ENCODE measurements around the gene PSMD13. TPM values are rescaled to one million over a fixed set of nuclear protein-coding genes. Genes with fewer than 3 reads are reported as not detected.

Gene PSMD13
- total RNA-seq, 4 donors from 2014 or later: 64.7 to 111 (median 77.7) TPM

- WGBS, 2 donors: 54 to 55% methylated on average over 21 of the region's 21 CpGs
- Histone ChIP-seq H3K27me3 (no peaks in the 10 kb centered on the region), H3K36me3 (no peaks in the 10 kb centered on the region), H3K4me1 (no peaks in the 10 kb centered on the region), H3K4me3 (replicated peaks in 1 of 3) (no peak overlapping the region), H3K27ac (no peak overlapping the region), H3K9me3 (no peaks in the 10 kb centered on the region)
- no peak for DNase-seq
- intact Hi-C loops (cut with DNase I): no loop called here
- TF ChIP-seq, protein P1, sequence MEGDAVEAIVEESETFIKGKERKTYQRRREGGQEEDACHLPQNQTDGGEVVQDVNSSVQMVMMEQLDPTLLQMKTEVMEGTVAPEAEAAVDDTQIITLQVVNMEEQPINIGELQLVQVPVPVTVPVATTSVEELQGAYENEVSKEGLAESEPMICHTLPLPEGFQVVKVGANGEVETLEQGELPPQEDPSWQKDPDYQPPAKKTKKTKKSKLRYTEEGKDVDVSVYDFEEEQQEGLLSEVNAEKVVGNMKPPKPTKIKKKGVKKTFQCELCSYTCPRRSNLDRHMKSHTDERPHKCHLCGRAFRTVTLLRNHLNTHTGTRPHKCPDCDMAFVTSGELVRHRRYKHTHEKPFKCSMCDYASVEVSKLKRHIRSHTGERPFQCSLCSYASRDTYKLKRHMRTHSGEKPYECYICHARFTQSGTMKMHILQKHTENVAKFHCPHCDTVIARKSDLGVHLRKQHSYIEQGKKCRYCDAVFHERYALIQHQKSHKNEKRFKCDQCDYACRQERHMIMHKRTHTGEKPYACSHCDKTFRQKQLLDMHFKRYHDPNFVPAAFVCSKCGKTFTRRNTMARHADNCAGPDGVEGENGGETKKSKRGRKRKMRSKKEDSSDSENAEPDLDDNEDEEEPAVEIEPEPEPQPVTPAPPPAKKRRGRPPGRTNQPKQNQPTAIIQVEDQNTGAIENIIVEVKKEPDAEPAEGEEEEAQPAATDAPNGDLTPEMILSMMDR (IDR thresholded peaks at IDR 0.05): no peak
- no peak for TF ChIP-seq POLR2A (IDR thresholded peaks at IDR 0.05)
Measured at GRCh38 chr11:269146-269890, 32.5 kb downstream of the PSMD13 start.

- TF ChIP-seq, protein P1 (IDR thresholded peaks at IDR 0.05): no peak
- TF ChIP-seq POLR2A (IDR thresholded peaks at IDR 0.05): no peak
Measured at GRCh38 chr11:270451-271318, 33.9 kb downstream of the PSMD13 start.

DNA sequence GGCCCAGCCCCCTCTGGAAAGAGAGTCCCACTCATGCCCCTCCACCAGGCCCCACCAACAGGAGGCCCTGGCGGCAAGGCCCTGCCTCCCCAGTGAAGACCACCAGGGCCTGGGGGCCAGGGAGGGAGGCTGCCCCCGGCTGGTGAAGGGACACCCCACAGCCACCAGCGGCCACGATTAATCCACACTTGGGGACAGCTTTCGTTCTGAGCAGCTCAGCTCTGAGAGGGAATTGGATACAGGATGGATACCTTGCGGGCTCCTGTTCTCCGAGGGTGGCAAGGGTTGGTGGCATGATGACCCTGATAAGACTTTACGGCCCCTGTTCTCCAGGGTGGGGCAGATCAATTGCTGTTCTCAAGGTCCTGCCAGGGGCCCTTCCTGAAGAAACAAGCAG lies 34.5 kb downstream of the PSMD13 start:
- intact Hi-C loops (cut with DNase I): no loop called here

More at GRCh38 chr11:270451-271318, 33.9 kb downstream of the PSMD13 start:
- Histone ChIP-seq H3K4me1 (no peaks in the 10 kb centered on the region), H3K9me3 (no peaks in the 10 kb centered on the region), H3K27me3 (no peaks in the 10 kb centered on the region), H3K36me3 (no peaks in the 10 kb centered on the region), H3K27ac (no peak overlapping the region), H3K4me3 (replicated peaks in 1 of 3) (no peak overlapping the region)
- no peak for DNase-seq
- intact Hi-C loops (cut with DNase I): no loop called here
- WGBS, 2 donors: 79 to 81% methylated on average over 11 to 17 of the region's 18 CpGs

GRCh38 chr11:272195-272930 lies 35.6 kb downstream of the PSMD13 start:
- Histone ChIP-seq H3K4me1 (no peaks in the 10 kb centered on the region), H3K4me3 (replicated peaks in 1 of 3) (no peak overlapping the region), H3K9me3 (no peaks in the 10 kb centered on the region), H3K36me3 (no peaks in the 10 kb centered on the region), H3K27ac (no peak overlapping the region), H3K27me3 (no peaks in the 10 kb centered on the region)
- 84 to 86% methylated on average over 13 to 22 of the region's 22 CpGs for WGBS, 2 donors
- TF ChIP-seq, protein P1 (IDR thresholded peaks at IDR 0.05): no peak
- TF ChIP-seq POLR2A (IDR thresholded peaks at IDR 0.05): no peak
- intact Hi-C loops (cut with DNase I): no loop called here
- no peak for DNase-seq

More for the DNA sequence above, 34.5 kb downstream of the PSMD13 start:
- no peak overlapping the region for H3K27ac ChIP-seq
- DNase-seq: no peak
- 89 to 94% methylated on average over 5 to 8 of the region's 8 CpGs for WGBS, 2 donors
- no peaks in the 10 kb centered on the region for H3K9me3 ChIP-seq
- H3K4me3 ChIP-seq (replicated peaks in 1 of 3): no peak overlapping the region
- H3K27me3 ChIP-seq: no peaks in the 10 kb centered on the region
- H3K36me3 ChIP-seq: no peaks in the 10 kb centered on the region
- TF ChIP-seq, protein P1 (IDR thresholded peaks at IDR 0.05): no peak
- TF ChIP-seq POLR2A (IDR thresholded peaks at IDR 0.05): no peak
- no peaks in the 10 kb centered on the region for H3K4me1 ChIP-seq
